NCI-H82 treated with DMSO at 0.1 percent for 48 hours (cell line): ENCODE data around the gene ZSCAN30.

Experiments used
- DNase-seq: peaks from one replicate; lab custom pipeline; 2025; ENCODE audit not compliant: unreplicated experiment; lab: John Stamatoyannopoulos, UW

ZSCAN30 gene

DNA sequence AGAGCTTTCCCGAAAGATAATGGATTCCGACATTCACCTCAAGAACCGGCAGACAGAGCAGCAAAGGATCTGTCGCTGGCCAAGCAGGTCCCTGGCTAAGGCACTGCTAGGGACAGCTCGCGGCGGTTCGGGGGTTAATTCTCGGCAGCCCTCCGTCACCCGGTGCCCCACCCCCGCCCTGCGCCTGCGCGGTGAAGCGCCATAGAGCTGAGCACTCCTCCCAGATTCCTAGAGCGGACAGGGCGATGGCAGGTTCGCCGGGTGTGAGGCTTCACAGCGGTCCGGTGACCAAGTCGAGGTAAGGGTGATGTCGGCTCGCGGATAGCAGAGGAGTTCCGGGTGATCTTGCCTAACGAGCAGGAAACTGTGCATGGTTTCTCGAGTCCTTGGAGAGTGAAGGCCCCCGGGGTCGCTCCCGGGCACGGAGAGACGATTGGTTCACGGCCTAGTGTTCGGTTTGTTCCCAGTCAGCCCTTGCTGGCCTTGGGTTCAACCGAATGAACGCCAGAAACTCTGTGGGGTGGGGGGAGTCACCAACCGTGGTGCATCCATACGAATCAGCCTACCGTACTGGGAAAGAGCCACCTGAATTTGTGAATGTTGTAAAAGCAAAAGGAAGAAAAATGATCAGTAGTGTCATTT, at the start of gene ZSCAN30:
Gene ZSCAN30 (minus strand): TSS at position 136 of the 642 bp plus-strand sequence. CDS start 25,877 bp downstream, outside the sequence.
- peak; percentile 89 for DNase-seq

DNA sequence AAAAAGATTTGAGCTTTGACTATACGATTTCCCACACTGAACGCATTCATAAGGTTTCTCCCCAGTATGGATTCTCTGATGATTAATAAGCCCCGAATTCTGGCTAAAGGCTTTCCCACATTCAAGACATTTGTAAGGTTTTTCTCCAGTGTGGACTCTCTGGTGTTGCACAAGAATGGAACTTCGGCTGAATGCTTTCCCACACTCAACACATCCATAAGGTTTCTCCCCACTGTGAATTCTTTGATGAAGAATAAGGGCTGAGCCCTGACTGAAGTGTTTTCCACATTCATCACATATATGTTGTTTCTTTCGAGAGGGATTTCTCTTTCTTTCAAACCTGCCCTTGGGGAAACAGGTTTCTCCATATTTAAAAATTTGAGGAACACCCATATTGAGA, 47.3 kb upstream of the ZSCAN30 start:
- DNase-seq: no peak

DNA sequence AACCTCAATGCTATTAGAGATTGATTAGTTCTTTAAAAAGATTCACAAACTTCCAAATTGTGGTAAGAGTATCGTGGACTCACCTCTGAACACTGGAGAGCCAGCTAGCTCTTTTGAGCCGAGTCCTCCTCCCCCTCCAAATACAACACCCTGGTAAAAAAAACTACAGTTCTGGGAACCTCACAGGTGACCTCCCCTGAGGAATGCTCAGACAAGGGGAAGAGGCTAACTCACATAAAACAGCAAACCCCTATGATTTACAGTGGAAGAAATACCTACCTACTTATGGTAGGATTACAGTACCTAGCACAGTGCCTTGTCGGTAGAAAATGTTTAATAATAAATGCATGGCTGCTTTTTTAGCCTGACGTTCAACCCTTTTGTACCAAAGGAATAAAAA, 45.8 kb upstream of the ZSCAN30 start:
- no peak for DNase-seq

DNA sequence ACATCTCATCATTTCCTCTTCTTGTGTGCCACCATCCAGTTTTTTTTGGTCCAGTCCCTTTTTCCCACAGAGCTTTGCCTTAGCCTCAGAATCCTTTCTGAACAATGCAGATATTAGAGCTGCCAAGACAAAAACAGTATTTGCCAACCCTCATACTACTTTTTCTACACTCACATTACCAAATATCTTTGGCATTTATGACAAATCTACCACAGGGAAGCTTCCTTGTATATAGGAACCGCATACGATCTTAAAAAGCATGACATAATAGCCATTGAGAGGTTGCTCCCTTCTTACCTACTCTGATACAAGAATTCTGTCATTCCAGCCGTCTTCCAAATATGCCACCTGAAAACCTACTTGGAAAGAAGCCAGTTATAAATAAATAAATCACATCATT, 44.8 kb upstream of the ZSCAN30 start:
- DNase-seq: no peak

DNA sequence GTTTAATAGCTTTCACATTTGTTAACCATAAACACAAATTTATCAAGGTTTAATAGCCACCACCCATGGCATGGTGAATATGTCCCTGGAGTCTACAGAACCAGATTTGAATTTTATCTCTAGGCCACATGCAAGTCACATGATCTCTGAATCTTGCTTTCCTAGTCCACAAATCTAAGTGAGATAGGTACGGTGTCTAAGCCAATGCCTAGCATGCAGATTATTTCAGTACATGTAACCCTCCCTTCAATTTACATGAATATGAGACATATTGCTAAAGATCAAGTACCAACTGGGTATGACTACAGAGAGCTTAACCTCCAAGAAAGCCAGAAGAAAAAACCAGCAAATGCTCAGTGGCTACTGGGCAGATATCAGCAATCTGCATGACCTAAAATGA, 44.2 kb upstream of the ZSCAN30 start:
- DNase-seq: no peak

DNA sequence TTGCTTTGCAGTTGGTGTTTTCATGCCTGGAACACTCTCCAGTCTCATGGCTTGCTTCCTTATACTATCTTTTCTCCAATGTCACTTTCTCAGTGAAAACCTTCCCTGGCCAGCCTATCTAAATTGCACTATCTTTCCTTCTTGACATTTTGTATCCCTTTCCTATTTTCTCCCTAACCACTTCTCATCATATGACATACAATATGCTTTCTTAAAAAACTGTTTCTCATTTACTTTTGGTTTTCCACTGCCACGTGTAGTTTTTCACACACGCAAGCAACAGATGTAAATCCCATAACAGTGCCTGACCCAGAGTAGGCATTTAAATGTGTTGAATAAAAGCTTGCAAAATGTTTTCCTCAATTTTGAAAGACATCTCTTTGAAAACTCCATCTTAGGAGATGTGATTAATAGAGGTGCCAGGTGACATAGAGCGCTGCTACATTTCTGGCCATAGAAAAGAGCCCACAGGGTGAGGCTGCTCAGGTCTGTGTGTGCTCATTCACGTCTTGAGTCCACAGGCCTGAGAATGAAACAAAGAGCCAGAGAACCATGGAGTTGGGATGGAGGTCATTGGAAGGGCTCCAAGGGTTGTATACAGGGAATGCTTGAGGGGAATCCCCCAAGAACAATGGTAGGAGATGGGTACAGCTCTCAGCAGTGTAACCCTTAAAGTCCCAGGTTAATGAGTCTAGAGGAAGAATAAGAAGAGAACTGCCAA, 41.5 kb upstream of the ZSCAN30 start:
- no peak for DNase-seq

DNA sequence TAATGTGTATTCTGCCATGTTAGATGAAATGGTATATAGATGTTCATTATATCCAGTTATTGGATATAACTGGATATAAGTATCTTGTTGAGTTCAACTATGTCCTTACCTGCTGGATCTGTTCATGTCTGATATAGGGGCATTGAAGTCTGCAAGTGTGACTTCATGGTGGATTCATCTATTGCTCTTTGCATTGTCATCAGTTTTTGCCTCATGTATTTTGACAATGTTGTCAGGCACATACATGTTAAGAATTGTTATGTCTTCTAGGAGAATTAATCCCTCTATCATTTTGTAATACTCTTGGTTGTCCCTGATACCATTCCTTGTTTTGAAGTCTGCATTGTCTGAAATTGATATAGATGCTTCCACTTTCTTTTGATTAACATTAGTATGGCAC, 38.8 kb upstream of the ZSCAN30 start:
- DNase-seq: no peak

DNA sequence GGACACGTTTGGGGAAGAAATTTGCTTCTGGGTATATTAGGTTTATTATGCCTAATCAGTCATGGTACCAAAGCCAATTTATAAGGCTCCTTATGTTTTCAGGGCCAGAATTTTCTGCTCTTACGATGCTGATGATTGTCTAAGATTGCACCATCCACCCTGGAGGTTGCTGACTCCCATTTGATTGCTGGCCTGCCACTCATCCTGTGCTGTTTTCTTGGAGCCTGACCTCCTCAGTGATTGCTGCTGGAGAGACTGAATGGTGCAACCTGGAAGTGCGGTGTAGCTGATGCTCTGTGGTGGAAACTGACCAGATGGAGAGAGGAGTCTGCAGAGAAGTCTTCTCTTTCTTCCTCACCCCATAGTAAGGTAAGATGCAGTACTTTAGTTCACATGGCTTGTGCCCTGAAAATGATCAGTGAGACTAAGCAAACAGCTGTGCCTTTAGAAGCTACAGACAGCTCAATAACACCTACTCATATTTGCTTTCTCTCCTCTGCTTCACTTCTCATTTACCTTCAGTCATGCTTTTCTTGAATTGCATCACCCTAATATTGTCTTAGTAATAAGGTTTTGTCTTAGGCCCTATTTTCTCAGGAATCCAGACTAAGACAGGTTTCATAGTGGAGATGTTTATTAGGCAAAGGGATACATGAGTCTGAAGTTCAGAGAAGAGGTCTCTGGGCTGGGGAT, 36.8 kb upstream of the ZSCAN30 start:
- DNase-seq: no peak

DNA sequence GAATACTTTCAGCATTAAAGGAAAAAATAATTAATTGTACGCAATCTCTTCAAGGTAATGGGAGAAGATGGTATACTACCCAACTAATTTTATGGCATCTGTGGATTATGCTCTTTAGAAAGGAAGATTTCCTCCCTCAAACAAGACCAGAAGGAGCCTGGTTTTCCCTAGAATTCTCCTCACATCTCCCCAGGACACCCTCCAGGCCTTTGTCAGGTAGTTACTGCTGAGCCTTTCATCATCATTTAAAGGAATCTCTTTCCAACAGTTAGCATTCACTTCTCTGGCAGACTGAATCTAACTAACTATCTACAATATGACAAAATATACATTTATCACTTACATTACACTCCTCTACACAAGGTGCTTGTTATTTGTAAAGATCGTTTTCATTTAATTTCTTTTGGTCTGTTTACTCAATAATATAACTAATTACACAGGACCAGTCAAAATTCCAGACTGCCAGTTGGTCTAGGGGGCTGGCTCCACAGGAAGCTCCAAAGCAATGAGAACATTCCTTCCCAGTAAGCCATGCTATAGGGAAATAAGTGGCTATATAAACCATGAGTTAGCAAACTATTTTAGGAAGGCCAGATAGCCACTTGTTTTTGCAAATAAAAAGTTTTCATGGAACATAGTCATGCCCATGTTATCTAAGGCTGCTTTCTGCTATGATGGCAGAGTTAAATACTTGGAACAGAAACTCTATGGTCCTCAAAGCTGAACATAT, 35.1 kb upstream of the ZSCAN30 start:
- no peak for DNase-seq

DNA sequence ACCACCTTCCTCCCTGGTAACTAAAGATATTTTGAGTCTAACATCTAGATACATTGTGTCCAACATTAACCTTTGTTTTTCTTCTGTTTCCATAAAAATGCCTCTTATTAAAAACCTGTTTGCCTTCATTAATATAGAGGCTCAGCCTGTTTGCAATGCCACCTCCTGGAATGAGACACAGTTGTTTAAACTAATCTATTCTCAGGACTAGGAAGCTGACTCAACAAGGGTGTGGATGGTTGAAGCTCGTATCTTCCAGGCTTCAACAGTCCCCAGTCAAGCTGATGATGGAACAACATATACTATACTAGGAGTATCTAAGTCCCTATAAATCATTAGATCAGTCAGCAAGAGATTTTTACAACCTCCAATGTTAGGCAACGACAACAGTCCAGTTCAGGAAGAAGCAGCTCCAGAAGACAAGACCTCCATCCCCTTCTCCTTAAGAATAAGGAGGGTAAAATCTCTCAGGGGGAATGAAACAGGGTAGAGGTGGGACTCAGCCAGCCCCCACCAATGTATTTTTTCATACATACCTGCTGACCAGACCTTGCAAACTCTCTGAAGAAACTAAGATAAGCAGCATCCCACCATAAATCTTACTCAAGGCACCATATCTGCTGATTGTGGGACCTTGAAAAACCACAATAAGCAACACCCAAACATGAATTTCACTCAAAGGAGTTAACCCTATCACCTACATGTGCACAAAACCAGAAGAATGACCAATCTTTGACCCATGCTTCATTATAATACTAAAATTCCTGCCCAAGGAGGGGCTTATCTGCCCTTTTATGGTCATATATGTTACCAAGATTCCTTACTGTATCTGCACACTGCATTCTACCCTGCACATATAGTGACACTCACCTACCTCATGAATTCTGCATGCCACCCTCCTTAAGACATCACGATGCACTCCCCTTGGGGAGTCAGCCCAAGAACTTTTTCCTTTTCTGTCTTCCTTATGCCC, 32.7 kb upstream of the ZSCAN30 start:
- DNase-seq: no peak

DNA sequence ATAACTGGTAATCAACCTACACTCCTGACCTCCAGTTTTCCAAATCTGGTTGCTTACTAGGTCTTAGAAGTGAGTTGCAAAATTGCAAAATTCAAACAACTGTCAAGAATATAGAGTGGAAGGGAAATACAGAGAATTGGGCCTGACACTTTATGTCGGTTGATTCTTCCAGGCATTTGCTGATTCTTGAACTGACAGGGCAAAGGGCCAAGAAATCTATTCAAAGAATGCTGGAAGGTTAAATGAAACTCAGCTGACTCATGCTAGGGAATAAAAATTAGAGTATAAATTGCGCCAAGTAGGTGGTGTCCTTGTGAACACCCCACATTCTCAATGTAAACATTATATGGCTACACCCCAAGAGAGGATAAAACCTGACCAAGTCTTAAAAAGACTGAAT, 21.5 kb upstream of the ZSCAN30 start:
- no peak for DNase-seq

DNA sequence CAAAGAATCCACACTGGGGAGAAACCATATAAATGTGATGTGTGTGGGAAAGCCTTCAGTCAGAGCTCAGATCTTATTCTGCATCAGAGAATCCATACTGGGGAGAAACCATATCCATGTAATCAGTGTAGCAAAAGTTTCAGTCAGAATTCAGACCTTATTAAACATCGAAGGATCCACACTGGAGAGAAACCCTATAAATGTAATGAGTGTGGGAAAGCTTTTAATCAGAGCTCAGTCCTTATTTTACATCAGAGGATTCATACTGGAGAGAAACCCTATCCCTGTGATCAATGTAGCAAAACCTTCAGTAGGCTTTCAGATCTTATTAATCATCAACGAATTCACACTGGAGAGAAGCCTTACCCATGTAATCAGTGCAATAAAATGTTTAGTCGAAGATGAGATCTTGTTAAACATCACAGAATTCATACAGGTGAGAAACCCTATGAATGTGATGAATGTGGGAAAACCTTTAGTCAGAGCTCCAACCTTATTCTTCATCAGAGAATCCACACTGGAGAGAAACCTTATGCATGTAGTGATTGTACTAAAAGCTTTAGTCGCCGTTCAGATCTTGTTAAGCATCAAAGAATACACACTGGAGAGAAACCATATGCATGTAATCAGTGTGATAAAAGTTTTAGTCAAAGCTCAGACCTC, 16.7 kb upstream of the ZSCAN30 start:
- DNase-seq: no peak

DNA sequence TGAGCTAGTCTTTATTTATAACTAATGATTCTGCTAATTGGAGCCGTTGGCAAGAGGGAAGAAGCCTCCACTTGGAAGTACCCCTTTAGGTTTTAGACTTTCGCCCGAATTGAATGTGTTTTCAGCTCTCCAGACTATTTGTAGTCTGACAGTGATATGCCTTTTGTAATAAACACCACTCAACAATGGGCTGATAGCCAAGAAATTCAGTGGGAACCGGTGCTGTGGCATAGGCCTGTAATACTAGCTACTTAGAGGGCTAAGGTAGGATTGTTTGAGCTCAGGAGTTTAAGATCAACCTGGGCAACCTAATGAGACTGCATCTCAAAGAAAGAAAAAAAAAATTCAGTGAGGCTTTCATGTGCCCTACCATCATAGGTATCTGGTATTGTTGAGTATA, 13.6 kb upstream of the ZSCAN30 start:
- no peak for DNase-seq

DNA sequence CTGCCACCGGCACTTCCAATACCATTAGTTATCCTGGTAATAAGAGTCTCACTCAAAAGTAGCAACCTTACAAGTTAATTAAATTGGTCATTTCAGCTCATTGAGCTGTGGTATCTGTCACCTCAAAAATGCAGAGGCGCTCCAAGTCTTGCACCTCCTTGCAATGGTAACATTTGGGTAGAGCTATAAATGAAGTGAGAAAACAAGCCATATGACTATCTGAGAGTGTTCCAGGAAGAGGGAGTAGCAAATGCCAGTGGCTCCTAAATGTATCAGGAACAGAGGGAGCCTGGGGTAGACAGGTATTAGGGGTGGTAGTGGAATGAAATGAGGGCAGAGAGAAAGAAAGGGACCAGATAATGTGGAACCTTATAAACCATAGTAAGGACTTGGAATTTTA, 6.0 kb upstream of the ZSCAN30 start:
- DNase-seq: no peak

DNA sequence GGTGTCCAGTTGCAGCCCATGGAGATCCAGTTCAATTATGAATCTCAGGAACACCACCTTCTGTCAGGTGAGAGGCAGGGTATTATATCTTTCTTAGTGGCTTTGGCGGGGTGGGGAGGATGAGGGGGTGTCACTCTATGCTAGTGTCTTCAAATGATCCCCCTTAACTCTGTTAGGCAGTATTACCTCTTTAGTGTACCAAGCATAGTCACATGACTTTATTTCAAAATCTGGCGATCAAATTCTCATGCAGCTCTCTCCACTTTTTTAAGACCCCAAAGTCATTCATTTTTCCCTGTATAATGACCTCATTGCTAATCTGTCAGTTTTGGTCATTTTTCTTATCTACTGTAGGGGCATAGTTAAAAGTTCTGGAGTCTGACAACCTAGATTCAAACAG, 1.1 kb upstream of the ZSCAN30 start:
- DNase-seq: no peak

DNA sequence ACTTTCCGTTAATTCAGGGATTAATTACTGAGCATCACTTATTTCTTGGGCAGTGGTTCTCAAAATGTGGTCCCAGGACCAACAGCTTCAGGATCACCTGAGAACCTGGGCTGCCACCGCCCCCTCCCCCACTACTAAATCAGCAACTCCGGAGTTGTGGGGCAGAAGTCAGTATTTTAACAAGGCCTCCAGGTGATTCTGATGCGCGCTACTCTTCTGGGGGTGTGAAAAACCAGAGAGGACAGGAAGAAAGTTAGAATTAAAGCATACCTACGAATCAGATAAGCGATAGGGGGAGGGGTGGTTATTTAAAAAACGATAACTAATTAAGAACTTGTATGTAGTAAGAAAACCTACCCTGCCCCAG, 319 bp downstream of the ZSCAN30 start:
- no peak for DNase-seq

DNA sequence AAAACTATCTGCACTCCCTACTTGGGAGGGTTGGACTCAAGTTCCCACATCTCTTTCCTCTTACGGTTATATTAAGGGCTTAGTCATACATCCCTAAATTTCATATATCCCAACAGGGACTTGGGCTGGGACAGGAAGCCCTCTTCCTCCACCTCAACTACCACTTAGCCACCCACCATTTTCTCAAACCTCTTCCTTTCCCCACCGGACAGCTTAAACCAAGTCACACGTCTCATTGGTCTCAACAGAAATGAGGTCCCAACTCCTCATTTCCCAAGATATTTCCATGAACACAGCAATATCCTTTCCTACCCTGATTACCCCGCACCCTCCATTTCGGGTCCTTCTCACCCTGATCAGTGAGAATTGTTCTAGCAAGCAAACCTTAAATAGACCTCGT, 736 bp downstream of the ZSCAN30 start:
- no peak for DNase-seq

DNA sequence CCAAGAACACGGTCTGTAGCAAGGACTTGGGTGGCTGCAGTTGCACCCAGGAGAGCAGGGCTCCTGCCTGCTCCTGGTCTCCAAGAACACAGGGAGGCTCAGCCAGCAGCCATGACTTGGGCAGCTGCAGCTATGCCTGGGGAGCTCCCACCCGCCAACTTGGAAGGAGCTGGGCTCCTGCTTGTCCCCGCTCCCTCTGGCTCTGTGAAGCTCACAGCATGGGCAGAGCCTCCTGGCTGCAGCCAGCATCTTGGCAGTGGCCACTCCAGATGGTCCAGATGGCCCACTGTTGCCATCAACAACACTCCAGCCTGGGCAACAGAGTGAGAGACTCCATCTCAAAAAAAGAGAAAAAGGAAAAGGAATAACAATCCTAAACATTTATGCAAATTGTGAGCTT, 5.2 kb downstream of the ZSCAN30 start:
- no peak for DNase-seq

DNA sequence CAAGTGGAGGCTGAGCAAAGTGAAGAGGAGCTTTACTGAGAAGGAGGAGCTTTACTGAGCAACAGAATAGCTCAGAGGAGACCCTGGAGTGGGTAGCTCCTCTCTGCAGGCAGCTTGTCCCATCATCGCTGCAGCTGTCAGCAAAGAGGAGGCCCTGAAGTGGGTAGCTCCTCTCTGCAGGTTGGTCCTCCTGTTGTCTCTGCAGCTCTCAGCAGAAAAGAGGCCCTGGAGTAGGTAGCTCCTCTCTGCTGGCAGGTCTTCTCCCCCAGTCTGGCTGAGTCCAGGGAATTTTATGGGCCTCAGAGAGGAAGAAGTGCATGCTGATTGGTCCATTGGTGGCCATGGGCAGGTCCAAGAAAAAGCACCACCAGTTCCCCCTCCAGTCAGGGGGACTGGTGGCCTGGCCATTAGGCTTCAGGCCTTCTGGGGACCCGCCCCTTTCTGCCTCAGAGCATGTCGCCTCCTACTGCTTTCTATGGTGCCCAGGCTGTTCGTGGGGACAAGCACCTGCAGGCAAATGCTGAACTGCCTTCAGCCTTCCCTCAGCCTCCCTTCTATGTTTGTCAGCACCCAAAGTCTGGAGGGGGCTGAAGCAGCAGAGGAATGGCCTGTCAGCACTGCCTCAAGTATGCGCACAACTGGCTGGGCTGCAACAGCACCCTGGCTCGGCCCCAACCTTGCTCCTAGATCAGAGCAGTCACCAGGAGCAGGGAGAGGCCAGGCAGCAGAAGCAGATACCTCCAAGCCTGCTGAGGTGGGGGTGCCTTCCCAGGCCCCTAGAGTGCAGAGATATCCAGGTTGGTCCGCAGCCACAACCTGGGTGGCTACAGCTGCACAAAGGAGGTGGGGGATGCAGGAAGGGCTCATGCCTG, 5.9 kb downstream of the ZSCAN30 start:
- DNase-seq: no peak
